GM19035 (cell line): ENCODE measurements around the gene FHAD1.

Experiments used
- ATAC-seq: cut with Tn5 transposase; IDR thresholded peaks from one replicate; pipeline ENCODE4 v1.9.1; 2021; ENCODE audit not compliant: unreplicated experiment

The FHAD1 gene

GRCh38 chr1:15390667-15391066 lies 143.6 kb downstream of the FHAD1 start:
- ATAC-seq = no peak

GRCh38 chr1:15391366-15391765 lies 144.3 kb downstream of the FHAD1 start:
- ATAC-seq = no peak

- ATAC-seq = no peak
These were observed 146.6 kb downstream of the FHAD1 start for GRCh38 chr1:15393475-15394257.

- no peak for ATAC-seq
These were observed 147.3 kb downstream of the FHAD1 start for GRCh38 chr1:15394258-15394690.

GRCh38 chr1:15397236-15397635 lies 150.2 kb downstream of the FHAD1 start:
- ATAC-seq = no peak

DNA sequence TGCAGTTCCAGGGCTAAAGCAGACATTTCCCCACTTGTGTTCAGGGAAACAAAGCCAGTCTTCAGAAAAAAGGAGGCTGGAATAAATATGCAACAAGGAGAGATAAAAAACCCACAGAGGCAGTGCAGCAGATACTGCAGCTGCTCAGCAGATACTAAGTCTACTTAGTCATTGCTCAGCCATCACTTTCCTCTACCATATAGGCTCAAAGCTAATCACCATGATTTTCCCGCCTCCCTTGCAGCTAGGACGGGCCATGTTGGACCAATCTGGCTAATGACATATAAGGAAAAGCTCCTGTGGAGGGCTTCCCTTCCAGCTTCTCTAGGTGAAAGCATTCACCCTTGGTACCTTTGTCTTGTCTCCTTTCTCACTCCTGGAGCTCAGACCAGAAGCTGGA lies 152.7 kb downstream of the FHAD1 start:
- no peak for ATAC-seq

- no peak for ATAC-seq
These were observed 153.6 kb downstream of the FHAD1 start for GRCh38 chr1:15400627-15401026.

GRCh38 chr1:15401391-15402055 lies 154.5 kb downstream of the FHAD1 start:
- no peak for ATAC-seq

DNA sequence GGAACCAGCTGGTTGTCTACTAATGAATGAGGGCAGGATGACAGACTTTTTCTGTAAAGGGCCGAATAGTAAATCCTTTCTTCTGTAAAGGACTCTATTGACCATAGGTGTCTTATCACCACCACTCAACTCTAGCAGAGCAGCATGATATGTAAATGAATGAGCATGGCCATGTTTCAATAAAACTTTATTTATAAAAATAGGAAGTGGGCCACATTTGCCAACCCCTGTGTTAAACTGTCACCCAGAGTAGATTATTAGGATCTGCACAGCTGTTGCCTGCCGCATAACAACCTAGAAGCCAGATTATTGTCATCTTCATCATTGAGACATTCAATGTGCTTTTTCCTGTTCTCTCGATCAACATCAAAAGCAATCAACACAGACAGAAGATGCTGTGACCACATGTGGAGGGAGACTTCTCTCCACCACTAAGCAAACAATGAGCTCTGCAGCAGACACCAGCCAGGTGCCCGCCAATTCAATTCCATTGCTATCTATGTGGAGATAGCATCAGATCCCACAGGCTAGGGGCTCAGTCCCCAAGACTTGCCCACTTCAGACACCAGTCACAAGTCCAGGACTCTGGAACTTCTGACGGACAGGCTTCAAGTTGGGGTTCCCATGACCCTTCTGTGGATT lies 155.9 kb downstream of the FHAD1 start:
- no peak for ATAC-seq

DNA sequence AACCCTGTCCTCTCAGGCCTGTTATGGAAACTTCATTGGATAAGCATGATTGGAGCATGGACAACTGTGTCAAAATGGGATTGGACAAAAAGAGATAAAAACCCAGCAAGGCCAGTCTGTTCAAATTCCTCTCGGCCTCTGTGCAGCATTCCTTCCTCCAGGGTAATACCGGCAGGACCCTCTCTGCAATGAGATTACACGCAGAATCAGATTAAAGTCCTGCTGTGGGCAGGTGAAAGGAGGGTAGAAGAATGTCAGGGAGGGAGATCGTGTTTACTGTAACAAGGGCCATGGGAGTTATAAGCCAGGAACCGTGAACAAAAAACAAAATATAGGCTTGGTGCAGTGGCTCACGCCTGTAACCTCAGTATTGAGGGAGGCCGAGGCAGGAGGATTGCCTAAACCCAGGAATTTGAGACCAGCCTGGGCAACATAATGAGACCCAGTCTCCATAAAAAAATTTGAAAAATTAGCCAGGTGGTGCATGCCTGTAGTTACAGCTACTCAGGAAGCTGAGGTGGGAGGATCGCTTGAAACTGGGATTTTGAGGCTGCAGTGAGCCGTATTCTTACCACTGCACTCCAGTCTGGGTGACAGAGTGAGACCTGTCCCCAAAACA lies 157.0 kb downstream of the FHAD1 start:
- no peak for ATAC-seq

DNA sequence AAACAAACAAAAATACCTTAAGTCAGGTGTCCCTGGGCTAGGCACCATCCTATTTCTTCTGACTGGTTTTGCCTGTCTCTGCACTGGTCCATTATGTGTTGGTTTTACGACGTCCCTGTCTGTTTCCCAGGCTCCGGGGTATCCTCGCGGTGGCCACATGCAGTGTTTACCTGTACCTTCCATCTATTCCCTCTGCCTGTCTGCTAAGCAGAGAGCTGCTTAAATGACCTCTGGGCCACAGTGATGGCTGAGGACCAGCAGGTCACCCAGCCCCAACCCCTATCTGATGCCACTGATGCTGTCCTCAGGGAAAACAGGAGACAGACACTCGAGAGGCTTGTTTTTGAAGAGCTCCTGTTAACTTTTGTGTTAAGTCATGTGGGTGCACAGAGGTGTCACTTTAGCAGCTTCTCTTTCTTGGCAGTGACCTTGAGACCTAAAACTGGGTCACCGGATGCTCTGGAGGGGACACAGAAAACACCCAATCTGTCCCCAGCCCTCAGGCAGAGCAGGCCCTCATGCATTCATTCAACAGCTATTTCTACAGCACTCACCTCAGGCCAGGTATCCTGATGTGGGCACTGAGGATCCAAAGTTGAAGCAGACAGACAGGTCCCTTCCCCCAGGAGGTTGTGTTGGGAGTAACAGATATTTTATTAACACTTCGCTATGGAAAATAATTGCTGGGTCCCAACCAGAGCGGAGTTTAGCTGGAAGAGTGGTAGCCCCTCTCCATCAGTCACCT lies 158.3 kb downstream of the FHAD1 start:
- no peak for ATAC-seq

DNA sequence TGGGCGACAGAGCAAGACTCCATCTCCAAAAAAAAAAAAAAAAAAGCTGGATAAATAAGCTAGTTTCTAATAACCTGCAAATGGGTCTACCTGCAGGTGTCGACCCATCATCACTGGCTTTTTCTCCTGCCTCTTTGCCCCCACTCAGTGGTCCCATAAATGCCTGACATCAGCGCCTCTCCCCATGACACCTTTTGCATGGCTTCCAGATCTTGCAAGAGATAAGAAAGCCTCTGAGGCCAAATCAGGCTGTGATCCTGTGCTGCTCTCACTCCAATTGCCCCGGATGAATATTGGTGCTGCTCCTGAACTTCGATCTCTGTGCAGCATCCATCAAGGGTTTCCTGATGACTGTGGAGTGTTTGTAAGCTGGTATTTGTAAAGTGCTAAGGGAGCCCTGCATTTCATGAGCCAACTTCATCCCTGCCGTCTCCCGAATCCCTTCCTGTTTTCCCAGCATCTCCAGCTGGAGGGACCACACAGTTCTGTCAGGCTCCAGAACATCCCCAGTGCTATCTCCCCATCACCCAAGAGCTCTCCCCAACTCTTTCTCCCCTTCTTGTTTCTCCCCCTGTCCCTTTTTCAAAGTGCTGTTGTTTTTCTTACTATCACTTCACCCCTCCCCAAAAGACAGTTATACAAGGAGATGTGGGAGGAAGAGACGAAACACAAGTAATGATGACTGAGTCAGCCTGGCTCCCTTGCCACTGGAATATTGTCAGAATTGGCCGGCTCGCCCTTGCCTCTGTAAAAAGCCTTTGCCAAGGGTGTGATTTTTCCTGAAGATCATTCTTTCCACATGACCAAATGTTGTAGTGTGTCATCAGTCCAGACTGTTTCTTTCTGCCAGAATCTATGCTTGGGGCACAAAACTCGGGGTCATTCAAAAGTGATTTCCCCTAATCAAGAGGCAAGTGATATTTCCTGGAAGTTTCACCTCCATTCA lies 159.9 kb downstream of the FHAD1 start:
- no peak for ATAC-seq

DNA sequence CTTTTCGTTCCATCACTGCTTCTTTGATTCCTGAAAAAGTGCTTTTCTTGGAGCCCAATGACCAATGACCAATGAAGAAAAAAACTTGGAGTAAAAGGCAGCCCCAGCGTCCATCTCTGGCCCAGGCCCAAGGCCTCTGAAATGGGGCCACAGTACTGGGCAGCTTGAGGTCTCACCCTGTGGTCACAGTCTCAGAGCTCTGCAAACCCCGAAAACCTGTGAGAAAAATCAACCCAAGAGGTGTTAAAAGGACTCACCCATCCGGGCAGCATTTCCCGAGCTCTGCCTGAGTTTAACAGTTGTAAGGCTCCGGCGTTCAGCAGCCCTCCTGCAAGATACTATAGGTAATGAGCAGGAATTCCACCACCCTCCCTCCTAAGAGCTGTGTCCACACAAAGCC lies 160.6 kb downstream of the FHAD1 start:
- no peak for ATAC-seq

- no peak for ATAC-seq
These were observed 161.9 kb downstream of the FHAD1 start for GRCh38 chr1:15408890-15409387.

DNA sequence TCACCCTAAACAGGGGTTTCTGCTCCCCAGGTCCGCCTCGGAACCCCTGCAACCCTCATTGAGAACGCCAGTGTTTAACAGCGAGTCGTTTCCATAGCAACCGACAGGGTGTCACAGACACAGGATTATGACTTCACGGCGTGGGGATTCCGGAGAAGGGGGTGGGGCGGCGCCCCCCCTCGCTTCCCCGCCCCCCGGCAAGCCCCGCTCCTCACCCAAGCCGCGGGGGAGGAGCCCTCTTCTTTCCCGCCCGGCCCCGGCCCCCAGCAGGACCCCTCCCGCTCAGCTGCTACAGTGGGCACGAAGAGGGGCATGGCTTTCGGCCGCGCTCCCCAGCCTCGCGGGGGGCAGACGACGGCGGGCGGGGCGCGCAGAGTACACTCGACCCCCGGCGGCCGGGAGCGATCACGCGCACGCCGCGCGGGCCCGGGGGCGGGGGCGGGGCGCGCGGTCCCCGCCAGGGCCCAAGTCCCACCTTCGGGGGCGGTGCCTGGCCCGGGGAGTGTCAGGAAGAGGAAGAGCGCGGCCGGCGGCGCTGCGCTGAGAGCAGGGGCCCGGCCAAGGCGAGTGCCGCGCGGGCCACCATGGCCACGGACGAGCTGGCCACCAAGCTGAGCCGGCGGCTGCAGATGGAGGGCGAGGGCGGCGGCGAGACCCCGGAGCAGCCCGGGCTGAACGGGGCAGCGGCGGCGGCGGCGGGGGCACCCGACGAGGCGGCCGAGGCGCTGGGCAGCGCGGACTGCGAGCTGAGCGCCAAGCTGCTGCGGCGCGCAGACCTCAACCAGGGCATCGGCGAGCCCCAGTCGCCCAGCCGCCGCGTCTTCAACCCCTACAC lies 162.6 kb downstream of the FHAD1 start, which contains the start of gene EFHD2:
Gene EFHD2 (plus strand): TSS at position 501 of the 835 bp plus-strand sequence. CDS start 84 bp downstream, at position 585.
- ATAC-seq = peak; percentile 77

- peak; percentile 3 for ATAC-seq
These were observed 163.3 kb downstream of the FHAD1 start for GRCh38 chr1:15410223-15410883.

DNA sequence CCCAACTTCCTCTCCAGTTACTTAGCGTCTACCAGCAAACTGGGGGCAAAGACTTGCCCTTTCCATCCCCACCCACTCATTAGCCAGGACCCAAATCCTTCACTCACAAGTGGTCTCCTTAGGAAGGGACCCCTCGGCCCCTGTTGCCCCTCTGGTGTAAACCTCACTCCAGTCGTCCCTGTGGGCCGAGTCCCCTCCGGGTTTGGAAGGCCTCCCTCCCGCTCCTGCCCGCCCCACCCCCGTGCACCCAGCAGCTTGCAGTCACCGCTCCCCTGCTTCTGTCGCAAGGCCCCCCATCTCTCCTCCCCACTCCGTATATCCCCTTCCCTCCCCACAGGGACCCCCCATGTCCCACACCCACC lies 163.8 kb downstream of the FHAD1 start:
- ATAC-seq = no peak

- peak; percentile 50 for ATAC-seq
These were observed 164.6 kb downstream of the FHAD1 start for GRCh38 chr1:15411593-15412137.
